Measurements from ENCODE around the gene SAMD14. TPM values are rescaled to one million over a fixed set of nuclear protein-coding genes. Genes with fewer than 3 reads are reported as not detected.
A peak's percentile ranks its signal among the peaks of the same experiment; 100 is the strongest.

Gene SAMD14
- total RNA-seq, 1 donor from 2014 or later: 8.7 TPM

DNA sequence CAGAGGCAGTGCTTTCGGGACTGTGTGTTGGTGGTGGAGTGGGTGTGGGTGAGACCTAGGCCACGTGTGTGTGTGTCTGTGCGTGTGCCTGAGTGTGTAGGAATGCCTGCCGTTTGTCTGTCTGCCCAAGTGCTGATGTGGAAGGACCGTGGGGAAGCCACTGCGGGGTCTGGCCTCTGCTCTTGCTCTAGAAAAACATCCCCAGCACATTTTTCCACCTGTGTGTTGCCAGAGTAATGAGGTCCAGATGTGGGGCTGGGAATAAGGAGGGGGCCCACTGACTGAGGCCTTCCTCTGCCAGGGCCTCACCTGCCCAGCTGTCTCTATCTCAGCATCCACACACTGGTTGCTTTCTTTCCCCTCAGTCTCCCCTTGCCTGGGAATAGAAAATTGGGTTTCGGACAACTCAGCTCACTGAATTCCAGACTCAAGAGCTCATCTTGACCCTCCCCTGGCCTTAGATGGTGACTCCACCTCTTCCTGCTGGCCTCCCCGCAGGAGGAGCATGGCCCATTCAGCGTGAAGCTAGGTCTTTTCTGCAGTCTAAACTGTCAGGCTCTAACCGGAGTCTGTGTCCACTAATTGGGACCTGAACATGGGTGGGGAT, 43.5 kb upstream of the SAMD14 start:
- H3K36me3 ChIP-seq: no peaks in the 10 kb centered on the region
- H3K9me3 Mint-ChIP-seq: no peaks in the 10 kb centered on the region
- H3K4me2 ChIP-seq: no peak overlapping the region
- peak overlapping the region; percentile 88 for H2AFZ ChIP-seq (replicated peaks)
- H3K4me1 Mint-ChIP-seq: peaks cover 32% of the 10 kb centered on the region
- peaks cover 10% of the 10 kb centered on the region for H3F3A ChIP-seq (ENCODE audit: low read depth)
- peaks cover 20% of the 10 kb centered on the region for H3K27me3 Mint-ChIP-seq (ENCODE audit: insufficient read depth, low read depth)
- H3K9me3 ChIP-seq (ENCODE audit: low read depth): no peaks in the 10 kb centered on the region
- no peak overlapping the region for H3K27ac ChIP-seq
- no peak for TF ChIP-seq EZH2 (IDR thresholded peaks at IDR 0.05)
- TF ChIP-seq, protein P1, sequence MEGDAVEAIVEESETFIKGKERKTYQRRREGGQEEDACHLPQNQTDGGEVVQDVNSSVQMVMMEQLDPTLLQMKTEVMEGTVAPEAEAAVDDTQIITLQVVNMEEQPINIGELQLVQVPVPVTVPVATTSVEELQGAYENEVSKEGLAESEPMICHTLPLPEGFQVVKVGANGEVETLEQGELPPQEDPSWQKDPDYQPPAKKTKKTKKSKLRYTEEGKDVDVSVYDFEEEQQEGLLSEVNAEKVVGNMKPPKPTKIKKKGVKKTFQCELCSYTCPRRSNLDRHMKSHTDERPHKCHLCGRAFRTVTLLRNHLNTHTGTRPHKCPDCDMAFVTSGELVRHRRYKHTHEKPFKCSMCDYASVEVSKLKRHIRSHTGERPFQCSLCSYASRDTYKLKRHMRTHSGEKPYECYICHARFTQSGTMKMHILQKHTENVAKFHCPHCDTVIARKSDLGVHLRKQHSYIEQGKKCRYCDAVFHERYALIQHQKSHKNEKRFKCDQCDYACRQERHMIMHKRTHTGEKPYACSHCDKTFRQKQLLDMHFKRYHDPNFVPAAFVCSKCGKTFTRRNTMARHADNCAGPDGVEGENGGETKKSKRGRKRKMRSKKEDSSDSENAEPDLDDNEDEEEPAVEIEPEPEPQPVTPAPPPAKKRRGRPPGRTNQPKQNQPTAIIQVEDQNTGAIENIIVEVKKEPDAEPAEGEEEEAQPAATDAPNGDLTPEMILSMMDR (IDR thresholded peaks at IDR 0.05): no peak
- no peak for TF ChIP-seq EZH2phosphoT487 (IDR thresholded peaks at IDR 0.05)
- H4K20me1 ChIP-seq (ENCODE audit: low read depth): no peaks in the 10 kb centered on the region
- no peaks in the 10 kb centered on the region for H3K27me3 ChIP-seq
- no peaks in the 10 kb centered on the region for H3K36me3 Mint-ChIP-seq
- no peak overlapping the region for H3K9ac ChIP-seq
- H3K4me3 ChIP-seq: no peak overlapping the region
- H3K79me2 ChIP-seq (ENCODE audit: low read depth): no peaks in the 10 kb centered on the region
- H3K4me1 ChIP-seq: peaks cover 8% of the 10 kb centered on the region
- H3K27ac Mint-ChIP-seq: peak overlapping the region; percentile 78
- H3K4me3 Mint-ChIP-seq: no peak overlapping the region
- peak; percentile 37 for DNase-seq (ENCODE audit: low spot score)

DNA sequence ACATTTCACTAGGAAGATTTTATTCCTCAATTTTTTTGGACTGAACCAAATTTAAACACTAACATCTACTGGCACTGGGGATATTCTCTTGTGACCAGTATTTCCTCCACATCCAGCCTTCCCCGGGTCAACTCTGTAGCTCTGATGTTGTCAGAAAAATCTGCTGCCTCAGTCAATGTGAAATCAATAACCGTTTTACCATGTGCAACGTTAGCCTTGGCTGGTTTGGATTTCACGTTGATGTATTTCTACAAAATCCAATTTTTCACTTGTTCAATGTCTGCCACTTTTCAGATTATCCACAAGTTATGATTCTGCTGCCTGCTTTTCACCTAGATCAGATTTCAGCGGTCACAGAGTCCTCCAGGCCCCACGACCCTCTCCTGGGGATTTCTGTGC, 43.0 kb upstream of the SAMD14 start:
- Histone ChIP-seq H3K9ac (no peak overlapping the region), H3K79me2 (ENCODE audit: low read depth) (no peaks in the 10 kb centered on the region), H2AFZ (replicated peaks) (no peak overlapping the region), H3K27me3 (no peaks in the 10 kb centered on the region), H4K20me1 (ENCODE audit: low read depth) (no peaks in the 10 kb centered on the region), H3K4me1 (peaks cover 3% of the 10 kb centered on the region), H3F3A (ENCODE audit: low read depth) (peaks cover 10% of the 10 kb centered on the region), H3K9me3 (ENCODE audit: low read depth) (no peaks in the 10 kb centered on the region), H3K4me2 (no peak overlapping the region), H3K36me3 (no peaks in the 10 kb centered on the region), H3K4me3 (no peak overlapping the region), H3K27ac (no peak overlapping the region)
- Mint-ChIP-seq H3K27ac (peak overlapping the region; percentile 78), H3K4me1 (peaks cover 27% of the 10 kb centered on the region), H3K9me3 (no peaks in the 10 kb centered on the region), H3K36me3 (no peaks in the 10 kb centered on the region), H3K4me3 (no peak overlapping the region), H3K27me3 (ENCODE audit: insufficient read depth, low read depth) (peaks cover 20% of the 10 kb centered on the region)
- DNase-seq (ENCODE audit: low spot score): no peak
- TF ChIP-seq, protein P1 (IDR thresholded peaks at IDR 0.05): no peak
- TF ChIP-seq EZH2 (IDR thresholded peaks at IDR 0.05) (no peak), EZH2phosphoT487 (IDR thresholded peaks at IDR 0.05) (no peak)

DNA sequence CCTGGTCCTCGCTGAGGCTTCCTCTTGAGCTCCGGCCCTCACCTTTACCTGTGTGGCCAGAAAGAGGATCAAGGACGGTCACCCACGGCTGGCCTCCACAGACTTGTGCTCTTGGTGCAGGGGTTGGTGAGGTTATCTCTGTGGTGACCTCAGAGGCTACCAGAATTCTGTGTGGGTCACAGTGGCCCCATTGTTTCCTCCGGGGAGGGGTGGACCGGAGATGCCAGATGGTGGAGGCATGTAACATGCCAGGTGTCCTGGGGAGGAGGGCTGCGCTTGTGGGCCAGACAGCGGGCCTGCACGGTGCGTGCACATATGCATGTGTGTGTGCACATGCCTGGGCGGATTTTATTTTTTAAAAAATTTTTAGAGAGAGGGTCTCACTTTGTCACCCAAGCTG, 42.2 kb upstream of the SAMD14 start:
- Histone ChIP-seq H3K9me3 (ENCODE audit: low read depth) (no peaks in the 10 kb centered on the region), H3K4me3 (no peak overlapping the region), H3K79me2 (ENCODE audit: low read depth) (no peaks in the 10 kb centered on the region), H3K4me2 (no peak overlapping the region), H4K20me1 (ENCODE audit: low read depth) (no peaks in the 10 kb centered on the region), H3K27ac (no peak overlapping the region), H3K36me3 (no peaks in the 10 kb centered on the region), H3K9ac (no peak overlapping the region), H3K4me1 (no peaks in the 10 kb centered on the region), H3F3A (ENCODE audit: low read depth) (peaks cover 9% of the 10 kb centered on the region), H2AFZ (replicated peaks) (no peak overlapping the region), H3K27me3 (no peaks in the 10 kb centered on the region)
- H3K36me3 Mint-ChIP-seq: no peaks in the 10 kb centered on the region
- no peak overlapping the region for H3K4me3 Mint-ChIP-seq
- TF ChIP-seq EZH2phosphoT487 (IDR thresholded peaks at IDR 0.05): no peak
- TF ChIP-seq, protein P1 (IDR thresholded peaks at IDR 0.05): no peak
- no peak for TF ChIP-seq EZH2 (IDR thresholded peaks at IDR 0.05)
- DNase-seq (ENCODE audit: low spot score): no peak
- H3K9me3 Mint-ChIP-seq: no peaks in the 10 kb centered on the region
- H3K27ac Mint-ChIP-seq: no peak overlapping the region
- H3K4me1 Mint-ChIP-seq: peaks cover 25% of the 10 kb centered on the region
- peaks cover 18% of the 10 kb centered on the region for H3K27me3 Mint-ChIP-seq (ENCODE audit: insufficient read depth, low read depth)
